Stimulated activated CD8-positive, alpha-beta memory T cell treated with anti-CD3 and anti-CD28 coated beads, Interleukin-15, amount 100 ng/mL, for 1 hour (primary cell): ENCODE results near the gene TNS4.

Experiments used
- DNase-seq: peaks from one replicate; pipeline ENCODE4 v3.0.0-alpha.2; 2020; ENCODE audit warnings: low read depth

The TNS4 gene

GRCh38 chr17:40433551-40434415 is 67.6 kb downstream of the TNS4 start:
- no peak for DNase-seq

DNA sequence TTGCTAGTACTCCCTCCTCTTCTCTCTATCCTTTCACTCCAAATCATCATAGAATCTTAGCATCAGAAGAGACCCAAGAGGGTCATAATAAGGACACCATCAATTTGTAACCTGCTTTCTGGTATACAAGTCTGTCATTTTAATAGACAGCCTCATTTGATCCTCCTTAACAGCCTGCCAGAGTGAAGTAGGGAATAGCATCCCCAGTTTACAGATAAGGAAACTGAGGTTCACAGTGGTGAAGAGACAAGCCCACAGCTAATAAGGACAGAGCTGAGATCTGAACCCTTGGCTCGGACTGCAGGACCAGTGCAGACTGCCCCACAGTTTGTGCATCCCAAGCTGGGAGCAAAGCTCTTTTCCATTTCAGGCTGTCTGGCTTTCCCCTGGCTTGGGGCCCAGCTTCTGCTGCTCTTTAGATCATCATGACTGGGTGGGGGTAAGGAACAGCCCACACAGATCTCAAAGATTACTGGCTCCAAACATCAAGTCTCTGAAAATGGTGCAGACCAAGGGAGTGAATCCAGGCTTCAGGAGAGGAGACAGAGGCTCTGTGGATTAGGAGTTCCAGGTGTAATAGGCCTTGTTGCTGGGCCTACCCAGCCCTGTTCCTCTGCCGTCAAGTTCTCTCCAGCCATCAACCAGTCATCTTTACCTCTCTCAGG is 68.4 kb downstream of the TNS4 start:
- DNase-seq = no peak

- no peak for DNase-seq
Measured at GRCh38 chr17:40431231-40431602, 70.2 kb downstream of the TNS4 start.

DNA sequence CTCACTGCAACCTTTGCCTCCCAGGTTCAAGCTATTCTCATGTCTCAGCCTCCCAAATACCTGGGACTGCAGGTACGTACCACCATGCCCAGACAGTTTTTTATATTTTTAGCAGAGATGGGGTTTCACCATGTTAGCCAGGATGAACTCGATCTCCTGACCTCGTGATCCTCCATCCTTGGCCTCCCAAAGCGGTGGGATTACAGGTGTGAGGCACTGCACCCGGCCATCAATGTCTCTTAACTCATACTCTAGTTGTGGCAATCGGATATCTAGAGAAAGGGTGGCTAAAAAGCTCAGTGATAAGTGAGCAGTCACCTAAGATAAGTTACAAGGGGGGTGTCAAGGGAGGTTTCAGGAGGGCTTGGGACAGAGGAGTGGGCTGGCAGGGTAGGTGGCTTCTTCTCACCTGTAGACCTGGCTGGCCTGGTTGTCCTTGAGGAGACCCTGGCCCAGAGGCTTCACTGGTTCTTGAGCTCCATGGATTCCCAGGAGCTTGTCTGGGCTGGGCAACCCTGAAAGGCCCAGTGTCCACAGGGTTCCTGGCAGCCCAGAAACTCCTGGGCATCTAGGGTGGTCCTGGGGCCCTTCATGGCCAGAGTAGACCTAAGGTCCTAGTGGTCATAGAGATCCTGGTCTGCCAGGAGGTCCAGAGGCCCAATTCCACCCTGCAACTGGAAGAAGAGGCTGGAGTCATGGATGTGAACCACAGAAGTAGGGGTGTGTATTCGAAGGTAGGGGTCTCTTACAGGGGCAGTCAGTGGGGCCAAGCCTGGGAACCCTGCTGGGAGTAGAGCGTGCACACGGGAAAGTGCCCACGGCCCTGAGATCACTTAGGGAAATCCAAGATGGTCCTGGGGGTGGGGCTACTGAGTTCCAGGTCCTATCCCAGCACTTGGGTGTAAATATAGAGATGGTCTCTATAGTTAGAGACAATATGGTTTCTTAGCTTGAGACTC is 70.9 kb downstream of the TNS4 start:
- DNase-seq = no peak

DNA sequence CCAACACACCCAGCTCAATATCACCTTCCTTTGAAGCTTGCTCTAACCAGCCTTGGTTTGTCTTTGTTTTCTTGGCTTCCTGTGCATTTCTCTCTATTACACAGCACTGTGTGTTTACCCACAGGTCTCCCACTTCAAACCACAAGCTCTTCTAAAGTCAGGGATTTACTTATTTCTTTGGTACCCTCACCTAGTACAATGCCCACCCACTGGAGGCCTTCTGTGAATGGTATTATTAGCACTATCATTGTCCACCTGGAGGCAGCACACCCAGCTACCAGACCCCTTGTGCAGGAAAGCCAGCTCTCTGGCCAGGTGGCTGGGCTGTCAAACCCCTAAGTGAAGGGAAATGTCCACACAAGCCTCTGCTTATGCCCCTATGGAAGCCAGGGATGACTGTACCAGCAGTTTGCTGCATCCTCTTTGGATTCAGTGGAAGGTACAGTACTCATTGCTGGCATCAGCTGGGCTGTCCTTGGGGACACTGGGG is 74.4 kb downstream of the TNS4 start:
- no peak for DNase-seq
